Measurements from ENCODE around the gene HMX1.

Gene HMX1

GRCh38 chr4:8817096-8817812 is 54.4 kb downstream of the HMX1 start:
- no peak for DNase-seq

Measured in stimulated activated CD4-positive, alpha-beta T cell treated with anti-CD3 and anti-CD28 coated beads, Interleukin-2, amount 100 ng/mL, for 24 hours (primary cell).